ENCODE results near the gene MED23.

MED23 gene

GRCh38 chr6:131629651-131630050, 1.6 kb upstream of the MED23 start:
- no peaks in the 10 kb centered on the region for H3K36me3 ChIP-seq (replicated peaks; ENCODE audit: insufficient read depth, low read length)
- H3K9me3 ChIP-seq (replicated peaks; ENCODE audit: insufficient read depth, low read length) = no peaks in the 10 kb centered on the region
- 0 out of 2 replicates have a peak, but pooled peaks cover 6% of the 10 kb centered on the region for H3K4me1 ChIP-seq (ENCODE audit: low read length)
- no peaks in the 10 kb centered on the region for H4K20me1 ChIP-seq (ENCODE audit: insufficient read depth, low read length)
- H3K79me2 ChIP-seq (ENCODE audit: low read length) = peaks cover 27% of the 10 kb centered on the region
- peaks cover 3% of the 10 kb centered on the region; the same call in 1 of the 2 replicates for H3F3A ChIP-seq (ENCODE audit: insufficient read depth, low read length)
- no peak overlapping the region for H3K4me3 ChIP-seq (ENCODE audit: low read length)
- no peaks in the 10 kb centered on the region for H3K9me2 ChIP-seq (replicated peaks; ENCODE audit: insufficient read depth, low read length)
- no peaks in the 10 kb centered on the region for H3K27me3 ChIP-seq (replicated peaks; ENCODE audit: insufficient read depth, low read length)
- H3K27ac ChIP-seq (ENCODE audit: low read length) = no peak overlapping the region
- no peak overlapping the region for H2AFZ ChIP-seq (ENCODE audit: low read length)
- no peak overlapping the region for H3K4me2 ChIP-seq (ENCODE audit: low read depth, low read length)
- no peak overlapping the region for H3K9ac ChIP-seq (ENCODE audit: low read length)
- TF ChIP-seq CTCF (IDR thresholded peaks at IDR 0.05; ENCODE audit: low read length) (no peak), EZH2phosphoT487 (IDR thresholded peaks at IDR 0.05; ENCODE audit: low read length) (no peak), EZH2 (optimal IDR thresholded peaks at IDR 0.05; ENCODE audit: low read depth, low read length) (no peak)
- DNase-seq = no peak

GRCh38 chr6:131628726-131629125, 684 bp upstream of the MED23 start:
- H3K36me3 ChIP-seq (replicated peaks; ENCODE audit: insufficient read depth, low read length) = no peaks in the 10 kb centered on the region
- H4K20me1 ChIP-seq (ENCODE audit: insufficient read depth, low read length) = no peaks in the 10 kb centered on the region
- H3K4me3 ChIP-seq (ENCODE audit: low read length) = peak overlapping the region; percentile 30; the same call in 1 of the 2 replicates
- H3F3A ChIP-seq (ENCODE audit: insufficient read depth, low read length) = peaks cover 3% of the 10 kb centered on the region; the same call in 1 of the 2 replicates
- H3K9me3 ChIP-seq (replicated peaks; ENCODE audit: insufficient read depth, low read length) = no peaks in the 10 kb centered on the region
- peak overlapping the region; percentile 61 for H2AFZ ChIP-seq (ENCODE audit: low read length)
- peaks cover 28% of the 10 kb centered on the region for H3K79me2 ChIP-seq (ENCODE audit: low read length)
- TF ChIP-seq EZH2 (optimal IDR thresholded peaks at IDR 0.05; ENCODE audit: low read depth, low read length) = no peak
- TF ChIP-seq CTCF (IDR thresholded peaks at IDR 0.05; ENCODE audit: low read length) = no peak
- no peak for TF ChIP-seq EZH2phosphoT487 (IDR thresholded peaks at IDR 0.05; ENCODE audit: low read length)
- no peak overlapping the region for H3K9ac ChIP-seq (ENCODE audit: low read length)
- no peak for DNase-seq
- H3K27me3 ChIP-seq (replicated peaks; ENCODE audit: insufficient read depth, low read length) = no peaks in the 10 kb centered on the region
- peak overlapping the region; percentile 49 for H3K4me2 ChIP-seq (ENCODE audit: low read depth, low read length)
- H3K9me2 ChIP-seq (replicated peaks; ENCODE audit: insufficient read depth, low read length) = no peaks in the 10 kb centered on the region
- 0 out of 2 replicates have a peak, but pooled peaks cover 6% of the 10 kb centered on the region for H3K4me1 ChIP-seq (ENCODE audit: low read length)
- no peak overlapping the region for H3K27ac ChIP-seq (ENCODE audit: low read length)

- 0 out of 2 replicates have a peak, but pooled peaks cover 5% of the 10 kb centered on the region for H3K36me3 ChIP-seq (replicated peaks; ENCODE audit: insufficient read depth, low read length)
- no peak overlapping the region for H3K9ac ChIP-seq (ENCODE audit: low read length)
- H3K27ac ChIP-seq (ENCODE audit: low read length) = peak overlapping the region; percentile 87; the same call in 1 of the 2 replicates
Observed at GRCh38 chr6:131615275-131615674, 12.8 kb downstream of the MED23 start.

More at GRCh38 chr6:131615275-131615674, 12.8 kb downstream of the MED23 start:
- peaks cover 42% of the 10 kb centered on the region for H3K4me1 ChIP-seq (ENCODE audit: low read length)
- no peak overlapping the region for H2AFZ ChIP-seq (ENCODE audit: low read length)
- H3K9me2 ChIP-seq (replicated peaks; ENCODE audit: insufficient read depth, low read length) = no peaks in the 10 kb centered on the region
- no peak for TF ChIP-seq EZH2phosphoT487 (IDR thresholded peaks at IDR 0.05; ENCODE audit: low read length)
- no peak for TF ChIP-seq EZH2 (optimal IDR thresholded peaks at IDR 0.05; ENCODE audit: low read depth, low read length)
- TF ChIP-seq CTCF (IDR thresholded peaks at IDR 0.05; ENCODE audit: low read length) = no peak
- no peaks in the 10 kb centered on the region for H3K9me3 ChIP-seq (replicated peaks; ENCODE audit: insufficient read depth, low read length)
- no peaks in the 10 kb centered on the region for H3K27me3 ChIP-seq (replicated peaks; ENCODE audit: insufficient read depth, low read length)
- H3K4me3 ChIP-seq (ENCODE audit: low read length) = no peak overlapping the region
- no peaks in the 10 kb centered on the region for H3K79me2 ChIP-seq (ENCODE audit: low read length)
- peaks cover 24% of the 10 kb centered on the region for H3F3A ChIP-seq (ENCODE audit: insufficient read depth, low read length)
- H4K20me1 ChIP-seq (ENCODE audit: insufficient read depth, low read length) = no peaks in the 10 kb centered on the region
- DNase-seq = peak; percentile 61
- H3K4me2 ChIP-seq (ENCODE audit: low read depth, low read length) = peak overlapping the region; percentile 48; the same call in 1 of the 2 replicates
